Kidney (tissue), 14 donors: ENCODE results near the gene SPSB3. TPM values are rescaled to one million over a fixed set of nuclear protein-coding genes. Genes with fewer than 3 reads are reported as not detected.

Experiments
- DNase-seq, 5 donors: peaks; one replicate each; pipeline ENCODE4 v3.0.0-alpha.2; 2013 to 2020
- FAIRE-seq: peaks from 2 replicates; lab custom pipeline; 2012; peaks lifted over from hg19 to GRCh38; lab: Jason Lieb, UNC
- H3K27ac ChIP-seq, 2 donors: one replicate each; pipeline ENCODE4 v1.7.0; 2013; ENCODE audit warnings: low read depth in 2 of 2, low read length in 2 of 2, inconsistent platforms in 1 of 2
- H3K27me3 ChIP-seq: one replicate; pipeline ENCODE4 v1.7.1; 2013; ENCODE audit warnings: low read length, inconsistent platforms; ENCODE audit not compliant: control insufficient read depth, insufficient read depth
- H3K36me3 ChIP-seq, 3 donors: one replicate each; pipeline versions ENCODE4 v1.7.0 to v1.7.1; 2013; ENCODE audit warnings: low read length in 3 of 3, control low read depth in 1 of 3, inconsistent platforms in 1 of 3; ENCODE audit not compliant: insufficient read depth in 3 of 3, control insufficient read depth in 2 of 3
- H3K4me1 ChIP-seq, 3 donors: one replicate each; pipeline versions ENCODE4 v1.7.0 to v1.7.1; 2013; ENCODE audit warnings: low read length in 3 of 3, inconsistent platforms in 1 of 3, low read depth in 1 of 3; ENCODE audit not compliant: control insufficient read depth in 2 of 3, insufficient read depth in 2 of 3
- H3K4me3 ChIP-seq, 3 donors: one replicate each; pipeline versions ENCODE4 v1.7.0 to v1.8.1; 2013; ENCODE audit warnings: low read length in 3 of 3, control low read depth in 1 of 3, inconsistent platforms in 1 of 3
- H3K9ac ChIP-seq, 3 donors: one replicate each; pipeline versions ENCODE4 v1.7.0 to v1.7.1; 2013; ENCODE audit warnings: low read length in 3 of 3, control low read depth in 1 of 3, inconsistent platforms in 1 of 3
- H3K9me3 ChIP-seq, 3 donors: one replicate each; pipeline versions ENCODE4 v1.7.0 to v1.7.1; 2013; ENCODE audit warnings: low read length in 3 of 3, control low read depth in 1 of 3, inconsistent platforms in 1 of 3; ENCODE audit not compliant: control insufficient read depth in 2 of 3, insufficient read depth in 1 of 3
- intact Hi-C: fragments of 100-400 bp; cut with DNase I; formaldehyde crosslinking; loops from one replicate; pipeline ENCODE4 v1.11.1; 2022
- polyA plus RNA-seq: library from polyadenylated mRNA; stranded (reverse); fragments of 350-450 nt; fragmentation: Illumina TruSeq; extraction: RNeasy Lipid Tissue Mini Kit (QIAGEN cat#74804); gene quantifications from one replicate; pipeline ENCODE4 v1.2.3, GENCODE V29; 2014; ENCODE audit warnings: low read depth, low replicate concordance; ENCODE audit not compliant: insufficient read depth
- total RNA-seq: library from RNA; stranded (reverse); fragmentation: NEBNext Ultra II Directional; extraction: Animal tissue kit (Norgen Biotek cat#: 25700); gene quantifications from one replicate; pipeline ENCODE4 v1.2.1, GENCODE V29; 2021
- TF ChIP-seq, protein P1 (sequence below): IDR thresholded peaks from 3 replicates; pipeline ENCODE4 v1.5.1; 2012; ENCODE audit warnings: mild to moderate bottlenecking, moderate library complexity, borderline replicate concordance; ENCODE audit not compliant: insufficient read depth; ENCODE audit errors: extremely low read depth
- donor health status: control.
- donor health status: control.
- donor health status: control.
- donor health status: control.
- donor health status: control.
- donor health status: DM: yes; HTN: yes; CAD: no.
- donor health status: Normal renal cell carcinoma (clear cell type).

The SPSB3 gene
- total and polyA plus RNA-seq, 2 donors from 2014 or later: 55.1 to 57.7 TPM

DNA sequence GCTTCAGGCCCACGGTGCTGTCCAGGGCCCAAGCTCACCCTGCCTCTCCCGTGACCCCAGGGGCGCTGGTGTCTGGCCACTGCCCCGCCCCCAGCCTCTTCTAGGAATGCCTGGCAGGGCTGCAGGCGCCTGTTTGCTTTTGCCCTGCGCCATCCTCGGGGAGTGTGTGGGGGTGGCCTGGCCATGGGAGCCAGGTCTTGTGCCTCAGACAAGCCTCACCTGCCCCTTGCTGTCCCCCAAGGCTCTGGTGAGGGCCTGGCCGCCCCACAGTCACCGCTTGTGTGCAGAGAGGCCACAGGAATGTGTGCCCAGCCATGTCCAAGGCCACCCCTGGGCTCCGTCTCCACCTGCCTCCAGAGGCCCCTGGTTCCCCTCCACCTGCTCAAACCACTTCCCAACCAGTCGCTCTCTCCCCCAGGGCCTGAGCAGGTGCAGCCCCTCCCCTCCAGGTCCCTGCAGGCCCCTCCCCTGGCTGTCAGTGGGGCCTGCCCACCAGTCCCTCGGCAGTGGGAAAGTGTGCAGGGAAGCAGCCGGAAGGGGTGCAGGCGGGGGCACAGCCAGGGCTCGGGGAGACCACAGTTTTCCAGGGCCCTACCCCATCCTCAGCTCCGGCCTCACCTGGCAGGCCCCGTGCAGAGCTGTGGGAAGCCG, 12.0 kb upstream of the SPSB3 start:
- Histone ChIP-seq H3K9ac (no peak overlapping the region), H3K4me3 (no peak overlapping the region), H3K4me1 (no peaks in the 10 kb centered on the region), H3K36me3 (no peaks in the 10 kb centered on the region), H3K9me3 (peaks cover 0 to 3% (median 0%) of the 10 kb centered on the region in 3 donors), H3K27ac (no peak overlapping the region), H3K27me3 (no peaks in the 10 kb centered on the region)
- TF ChIP-seq, protein P1, sequence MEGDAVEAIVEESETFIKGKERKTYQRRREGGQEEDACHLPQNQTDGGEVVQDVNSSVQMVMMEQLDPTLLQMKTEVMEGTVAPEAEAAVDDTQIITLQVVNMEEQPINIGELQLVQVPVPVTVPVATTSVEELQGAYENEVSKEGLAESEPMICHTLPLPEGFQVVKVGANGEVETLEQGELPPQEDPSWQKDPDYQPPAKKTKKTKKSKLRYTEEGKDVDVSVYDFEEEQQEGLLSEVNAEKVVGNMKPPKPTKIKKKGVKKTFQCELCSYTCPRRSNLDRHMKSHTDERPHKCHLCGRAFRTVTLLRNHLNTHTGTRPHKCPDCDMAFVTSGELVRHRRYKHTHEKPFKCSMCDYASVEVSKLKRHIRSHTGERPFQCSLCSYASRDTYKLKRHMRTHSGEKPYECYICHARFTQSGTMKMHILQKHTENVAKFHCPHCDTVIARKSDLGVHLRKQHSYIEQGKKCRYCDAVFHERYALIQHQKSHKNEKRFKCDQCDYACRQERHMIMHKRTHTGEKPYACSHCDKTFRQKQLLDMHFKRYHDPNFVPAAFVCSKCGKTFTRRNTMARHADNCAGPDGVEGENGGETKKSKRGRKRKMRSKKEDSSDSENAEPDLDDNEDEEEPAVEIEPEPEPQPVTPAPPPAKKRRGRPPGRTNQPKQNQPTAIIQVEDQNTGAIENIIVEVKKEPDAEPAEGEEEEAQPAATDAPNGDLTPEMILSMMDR: no peak
- DNase-seq (peak; percentile 52 to 75 (median 68)), FAIRE-seq (no peak)
- intact Hi-C loops: no loop called here

DNA sequence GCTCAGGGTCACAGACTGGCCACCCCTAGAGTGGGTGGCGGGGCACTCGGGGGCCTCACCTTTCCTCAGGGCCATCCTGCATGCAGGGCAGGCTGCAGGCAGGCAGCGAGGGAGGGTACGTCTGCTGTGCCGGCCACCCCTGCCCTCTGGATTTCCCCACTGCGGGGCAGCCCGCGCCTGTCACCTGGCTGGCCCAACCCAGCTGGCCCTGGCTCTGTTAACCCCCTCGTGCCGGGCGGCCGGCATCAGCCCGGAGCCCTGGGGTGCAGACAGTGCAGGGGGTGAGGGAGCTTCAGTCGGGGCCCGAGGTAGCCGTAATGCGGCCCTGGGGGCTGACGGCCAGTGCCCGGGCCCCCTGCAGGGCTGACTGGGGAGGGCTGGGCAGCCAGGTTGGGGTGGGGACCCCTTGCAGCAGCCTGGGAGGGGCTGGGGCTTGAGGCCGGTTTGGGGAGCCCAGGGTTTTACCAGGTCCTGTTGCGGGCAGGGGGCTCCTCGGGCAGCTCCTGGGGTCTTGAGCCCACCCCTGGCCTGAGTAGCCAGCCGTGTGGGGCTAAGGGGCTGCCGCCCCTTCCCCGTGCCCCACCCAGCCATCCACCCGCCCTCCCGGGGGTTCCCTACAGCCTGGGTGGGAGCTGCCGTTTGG, 11.3 kb upstream of the SPSB3 start, which contains the start of gene IGFALS:
IGFALS (minus strand) TSS at position 128 of the 643 bp plus-strand sequence; CDS start at position 75, 53 bp downstream.
- intact Hi-C loops: no loop called here
- TF ChIP-seq, protein P1: no peak
- no peaks in the 10 kb centered on the region for H3K4me1 ChIP-seq
- H3K36me3 ChIP-seq: no peaks in the 10 kb centered on the region
- H3K27ac ChIP-seq: no peak within 1 kb of the TSS
- no peak within 1 kb of the TSS for H3K4me3 ChIP-seq
- H3K27me3 ChIP-seq: no peaks in the 10 kb centered on the region
- no peak for FAIRE-seq
- peaks cover 0 to 3% (median 0%) of the 10 kb centered on the region in 3 donors for H3K9me3 ChIP-seq
- DNase-seq: peak in 2 of 5 donors; percentile 42 to 74
- no peak within 1 kb of the TSS for H3K9ac ChIP-seq

DNA sequence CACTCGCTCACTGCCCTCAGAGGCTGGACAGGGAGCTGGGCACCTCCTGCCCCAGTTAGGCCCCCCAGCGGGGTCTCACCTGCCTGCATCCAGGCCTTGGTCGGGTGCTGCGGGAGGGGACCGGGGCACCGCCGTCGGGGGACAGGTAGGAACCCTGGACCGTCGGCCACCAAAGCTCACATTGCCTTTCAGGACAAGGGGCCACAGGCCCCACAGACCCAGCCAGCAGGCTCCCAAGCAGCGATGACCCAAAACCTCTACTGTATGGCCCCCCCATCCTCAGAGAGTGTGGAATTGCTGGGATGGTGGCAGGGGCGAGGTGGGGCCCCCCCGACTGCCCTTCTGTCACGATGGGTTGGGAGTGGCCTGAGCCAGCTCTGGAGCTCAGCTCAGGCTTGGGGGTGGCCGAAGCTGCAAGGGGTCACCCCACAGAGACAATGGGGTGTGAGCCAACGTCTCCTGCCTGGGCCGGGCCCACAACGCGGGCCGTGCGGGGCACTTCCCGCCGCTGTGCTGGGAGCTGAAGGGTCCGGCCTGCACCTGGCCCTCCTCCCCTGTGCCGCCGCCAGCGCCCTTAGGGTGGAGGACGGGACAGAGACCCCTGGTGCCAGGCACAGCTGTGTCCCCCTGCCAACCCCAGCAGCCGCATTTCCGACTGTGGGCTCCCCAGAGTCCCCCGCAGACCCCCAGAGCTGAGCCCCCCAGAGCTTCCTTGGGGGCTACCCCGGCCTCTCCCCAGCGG, 10.6 kb upstream of the SPSB3 start:
- peaks cover 0 to 2% (median 0%) of the 10 kb centered on the region in 3 donors for H3K9me3 ChIP-seq
- no peak overlapping the region for H3K4me3 ChIP-seq
- intact Hi-C loops: no loop called here
- no peaks in the 10 kb centered on the region for H3K27me3 ChIP-seq
- H3K27ac ChIP-seq: no peak overlapping the region
- H3K9ac ChIP-seq: no peak overlapping the region
- FAIRE-seq (no peak), DNase-seq (peak in 2 of 5 donors; percentile 41 to 77)
- TF ChIP-seq, protein P1: no peak
- H3K4me1 ChIP-seq: no peaks in the 10 kb centered on the region
- H3K36me3 ChIP-seq: no peaks in the 10 kb centered on the region
